HepG2 (cell line): ENCODE measurements around the gene LYPD3. TPM values are rescaled to one million over a fixed set of nuclear protein-coding genes. Genes with fewer than 3 reads are reported as not detected.

Source experiments
- E2F2 ChIP-seq: sonication (generic); formaldehyde crosslinking; IDR thresholded peaks from 2 replicates; pipeline ENCODE4 v1.4.0; 2020; ENCODE audit warnings: missing genetic modification reagents, borderline replicate concordance
- EEA1 ChIP-seq: sonication (generic); formaldehyde crosslinking; IDR thresholded peaks from 2 replicates; pipeline ENCODE4 v1.5.1; 2020; ENCODE audit warnings: mild to moderate bottlenecking, missing genetic modification reagents, borderline replicate concordance
- IRF9 ChIP-seq: sonication (generic); formaldehyde crosslinking; IDR thresholded peaks from 2 replicates; pipeline ENCODE4 v1.8.0; 2022; ENCODE audit warnings: missing genetic modification reagents, mild to moderate bottlenecking, borderline replicate concordance
- IRX3 ChIP-seq: sonication (generic); formaldehyde crosslinking; IDR thresholded peaks from 2 replicates; pipeline ENCODE4 v1.8.1; 2023; ENCODE audit warnings: mild to moderate bottlenecking, low read depth, missing genetic modification reagents, borderline replicate concordance
- KAT7 ChIP-seq: IDR thresholded peaks from 2 replicates; pipeline ENCODE4 v1.6.1; 2018; ENCODE audit warnings: borderline replicate concordance, missing compliant biosample characterization
- KLF11 ChIP-seq: IDR thresholded peaks from 2 replicates; pipeline ENCODE4 v1.6.1; 2016; ENCODE audit warnings: missing compliant biosample characterization
- KMT2B ChIP-seq: IDR thresholded peaks from 2 replicates; pipeline ENCODE4 v1.6.1; 2016; ENCODE audit warnings: missing genetic modification reagents, missing compliant biosample characterization
- LCORL ChIP-seq, 2 experiments: fragments of 450-650 bp in 1 of 2; sonication (generic) in 1 of 2; formaldehyde crosslinking in 1 of 2; IDR thresholded peaks; 2 replicates each; pipeline versions ENCODE4 v1.5.0 to v1.6.1; 2017 to 2020; ENCODE audit warnings: antibody characterized with exemption in 1 of 2, missing genetic modification reagents in 1 of 2
- MAFK ChIP-seq, 2 experiments: IDR thresholded peaks in 1 of 2; conservative IDR thresholded peaks in 1 of 2; 2 replicates each; pipeline ENCODE4 v1.6.1; 2011; ENCODE audit warnings: improper control_type of control experiment in 2 of 2, low read length in 2 of 2
- PTBP1 ChIP-seq: fragments of 200-400 bp; formaldehyde crosslinking; IDR thresholded peaks from 2 replicates; pipeline ENCODE4 v1.6.1; 2018; ENCODE audit warnings: low read length, low read depth; ENCODE audit not compliant: poor library complexity, severe bottlenecking
- RFXAP ChIP-seq: sonication (generic); formaldehyde crosslinking; IDR thresholded peaks from 2 replicates; pipeline ENCODE4 v1.4.0; 2020; ENCODE audit warnings: missing genetic modification reagents, borderline replicate concordance
- SRSF1 ChIP-seq: fragments of 200-400 bp; formaldehyde crosslinking; optimal IDR thresholded peaks from 2 replicates; pipeline ENCODE3; 2017; ENCODE audit warnings: mild to moderate bottlenecking, low read depth, low read length, moderate library complexity
- TFAP4 ChIP-seq: sonication (generic); IDR thresholded peaks from 2 replicates; pipeline ENCODE4 v1.6.1; 2016; ENCODE audit warnings: low read depth, borderline replicate concordance
- TGIF2 ChIP-seq: IDR thresholded peaks from 2 replicates; pipeline ENCODE4 v1.6.1; 2016; ENCODE audit warnings: control low read depth, missing compliant biosample characterization
- TMF1 ChIP-seq: sonication (generic); formaldehyde crosslinking; IDR thresholded peaks from 2 replicates; pipeline ENCODE4 v1.8.1; 2022; ENCODE audit warnings: low read depth, missing genetic modification reagents
- ZBTB38 ChIP-seq: sonication (generic); formaldehyde crosslinking; IDR thresholded peaks from 2 replicates; pipeline ENCODE4 v1.5.1; 2020; ENCODE audit warnings: mild to moderate bottlenecking, missing genetic modification reagents
- ZFP36L1 ChIP-seq: sonication (generic); formaldehyde crosslinking; IDR thresholded peaks from 2 replicates; pipeline ENCODE4 v1.8.0; 2022; ENCODE audit warnings: mild to moderate bottlenecking, missing genetic modification reagents, moderate library complexity
- ZNF230 ChIP-seq: sonication (generic); formaldehyde crosslinking; IDR thresholded peaks from 2 replicates; pipeline ENCODE4 v1.4.0; 2020; ENCODE audit warnings: mild to moderate bottlenecking, missing genetic modification reagents
- ZNF335 ChIP-seq: sonication (generic); formaldehyde crosslinking; IDR thresholded peaks from 2 replicates; pipeline ENCODE4 v1.4.0; 2020; ENCODE audit warnings: missing genetic modification reagents
- ZNF34 ChIP-seq: sonication (generic); formaldehyde crosslinking; IDR thresholded peaks from 2 replicates; pipeline ENCODE4 v1.4.0; 2020; ENCODE audit warnings: mild to moderate bottlenecking, missing genetic modification reagents, borderline replicate concordance
- ZNF354B ChIP-seq: sonication (generic); formaldehyde crosslinking; IDR thresholded peaks from 2 replicates; pipeline ENCODE4 v1.8.0; 2022; ENCODE audit warnings: mild to moderate bottlenecking, missing genetic modification reagents
- ZNF563 ChIP-seq: sonication (generic); formaldehyde crosslinking; IDR thresholded peaks from 2 replicates; pipeline ENCODE4 v1.8.0; 2022; ENCODE audit warnings: mild to moderate bottlenecking, moderate library complexity, missing genetic modification reagents
- polyA plus RNA-seq, 8 experiments: library from polyadenylated mRNA; depleted of rRNA in 3 of 8; stranded (reverse) in 7 of 8; unstranded in 1 of 8; fragments of >200 nt; fragmentation: Illumina TruSeq in 4 of 8; extraction: Trizol in 4 of 8; gene quantifications; 2 replicates each; pipeline versions ENCODE4 v1.2.1 to v1.2.3, GENCODE V29; 2011 to 2016; ENCODE audit warnings: low read depth in 4 of 8, missing spikeins in 1 of 8, mixed read lengths in 1 of 8; ENCODE audit not compliant: insufficient read depth in 1 of 8
- total RNA-seq, 5 experiments: library from RNA; depleted of rRNA; stranded (reverse); fragments of >200 nt; fragmentation: Illumina TruSeq; extraction: Trizol; gene quantifications; 2 replicates each; pipeline ENCODE4 v1.2.3, GENCODE V29; 2016; ENCODE audit warnings: low read depth in 1 of 5
- TF ChIP-seq, protein P1 (sequence below): sonication (generic); formaldehyde crosslinking; IDR thresholded peaks from 2 replicates; pipeline ENCODE4 v1.4.0; 2020; ENCODE audit warnings: mild to moderate bottlenecking, low read depth, missing genetic modification reagents
- TF ChIP-seq, protein P2 (sequence below): sonication (generic); formaldehyde crosslinking; IDR thresholded peaks from 2 replicates; pipeline ENCODE4 v1.9.0; 2021; ENCODE audit warnings: missing genetic modification reagents, borderline replicate concordance

Gene LYPD3
- total and polyA plus RNA-seq, 2 of the 13 experiments (the other 11 are each of a cell fraction or from before 2014, with no cell fraction given), result 0.51 to 1.5 TPM

DNA sequence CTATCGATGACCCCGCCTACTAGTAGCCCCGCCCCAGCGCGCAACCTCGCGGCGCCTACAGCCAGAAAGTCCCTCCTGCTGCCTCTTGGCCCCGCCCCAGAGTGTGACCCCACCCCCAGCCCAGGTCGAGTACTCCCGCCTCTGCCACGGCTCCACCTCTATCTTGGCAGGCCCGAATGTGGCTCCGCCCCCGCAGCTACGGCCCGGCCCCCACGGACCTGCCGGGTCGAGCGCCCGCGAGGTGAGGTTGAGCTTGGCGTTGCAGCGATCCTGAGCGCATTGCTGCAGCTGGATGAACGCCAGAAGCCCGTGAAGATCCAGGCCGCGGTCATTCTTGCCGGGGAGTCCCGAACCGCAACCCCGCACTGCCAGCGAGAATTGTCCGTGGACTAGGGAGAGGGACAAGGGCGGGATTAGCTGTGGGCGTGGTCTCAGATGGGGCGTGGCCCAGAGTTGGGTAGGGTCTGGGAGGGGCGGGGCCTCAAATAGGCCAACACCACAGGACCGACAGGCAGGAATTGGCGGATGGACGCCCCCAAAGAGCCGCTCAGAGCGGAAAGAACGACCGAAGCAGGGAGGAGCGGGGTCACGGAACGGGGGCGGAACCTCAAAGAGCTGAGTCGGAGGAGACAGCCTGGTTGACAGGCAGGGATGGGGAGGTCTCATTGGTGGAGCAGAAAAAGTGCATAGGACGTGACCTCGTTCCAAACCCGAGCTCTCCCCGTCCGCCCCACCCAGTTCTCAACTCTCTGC lies 1.9 kb downstream of the LYPD3 start (continued):
- 0 out of 2 replicates have a peak, but pooled peaks have one; percentile 64 for TF ChIP-seq ZNF563 (CRISPR knock-in tag)
- peak; percentile 22; the same call in 1 of the 2 replicates for TF ChIP-seq ZBTB38 (CRISPR knock-in tag)
- TF ChIP-seq RFXAP (CRISPR knock-in tag), result 0 out of 2 replicates have a peak, but pooled peaks have one; percentile 2
- TF ChIP-seq TGIF2, result 0 out of 2 replicates have a peak, but pooled peaks have one; percentile 23
- peak; percentile 16 for TF ChIP-seq SRSF1
- TF ChIP-seq PTBP1, result peak; percentile 29
- no peak for TF ChIP-seq LCORL (IDR thresholded peaks at IDR 0.05)
- 0 out of 2 replicates have a peak, but pooled peaks have one; percentile 52 for TF ChIP-seq LCORL (CRISPR knock-in tag; IDR thresholded peaks at IDR 0.05)
- peak; percentile 10; the same call in 1 of the 2 replicates for TF ChIP-seq TFAP4
- 0 out of 2 replicates have a peak, but pooled peaks have one; percentile 26 for TF ChIP-seq TMF1 (CRISPR knock-in tag)
- TF ChIP-seq ZNF34 (CRISPR knock-in tag), result 0 out of 2 replicates have a peak, but pooled peaks have one; percentile 74
- TF ChIP-seq, protein P1, sequence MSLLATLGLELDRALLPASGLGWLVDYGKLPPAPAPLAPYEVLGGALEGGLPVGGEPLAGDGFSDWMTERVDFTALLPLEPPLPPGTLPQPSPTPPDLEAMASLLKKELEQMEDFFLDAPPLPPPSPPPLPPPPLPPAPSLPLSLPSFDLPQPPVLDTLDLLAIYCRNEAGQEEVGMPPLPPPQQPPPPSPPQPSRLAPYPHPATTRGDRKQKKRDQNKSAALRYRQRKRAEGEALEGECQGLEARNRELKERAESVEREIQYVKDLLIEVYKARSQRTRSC (CRISPR knock-in tag), result 0 out of 2 replicates have a peak, but pooled peaks have one; percentile 68
- TF ChIP-seq E2F2 (CRISPR knock-in tag), result no peak
- 0 out of 2 replicates have a peak, but pooled peaks have one; percentile 47 for TF ChIP-seq KAT7
- no peak for TF ChIP-seq MAFK (conservative IDR thresholded peaks at IDR 0.05 in 1 of 2, IDR thresholded peaks at IDR 0.05 in 1 of 2; ENCODE audit: low read length in 2 of 2)
- no peak for TF ChIP-seq ZFP36L1 (CRISPR knock-in tag)
- 0 out of 2 replicates have a peak, but pooled peaks have one; percentile 19 for TF ChIP-seq ZNF230
- 0 out of 2 replicates have a peak, but pooled peaks have one; percentile 27 for TF ChIP-seq KLF11 (CRISPR knock-in tag)
- no peak for TF ChIP-seq KMT2B
- TF ChIP-seq IRF9 (CRISPR knock-in tag), result peak; percentile 23; the same call in 1 of the 2 replicates
- TF ChIP-seq IRX3 (CRISPR knock-in tag), result 0 out of 2 replicates have a peak, but pooled peaks have one; percentile 9
- TF ChIP-seq EEA1 (CRISPR knock-in tag), result no peak
- TF ChIP-seq, protein P2, sequence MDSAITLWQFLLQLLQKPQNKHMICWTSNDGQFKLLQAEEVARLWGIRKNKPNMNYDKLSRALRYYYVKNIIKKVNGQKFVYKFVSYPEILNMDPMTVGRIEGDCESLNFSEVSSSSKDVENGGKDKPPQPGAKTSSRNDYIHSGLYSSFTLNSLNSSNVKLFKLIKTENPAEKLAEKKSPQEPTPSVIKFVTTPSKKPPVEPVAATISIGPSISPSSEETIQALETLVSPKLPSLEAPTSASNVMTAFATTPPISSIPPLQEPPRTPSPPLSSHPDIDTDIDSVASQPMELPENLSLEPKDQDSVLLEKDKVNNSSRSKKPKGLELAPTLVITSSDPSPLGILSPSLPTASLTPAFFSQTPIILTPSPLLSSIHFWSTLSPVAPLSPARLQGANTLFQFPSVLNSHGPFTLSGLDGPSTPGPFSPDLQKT (CRISPR knock-in tag), result no peak
- no peak for TF ChIP-seq ZNF354B
- no peak for TF ChIP-seq ZNF335 (CRISPR knock-in tag)
